Measurements from ENCODE around the gene IL20RB. TPM values are rescaled to one million over a fixed set of nuclear protein-coding genes. Genes with fewer than 3 reads are reported as not detected.
A peak's percentile ranks its signal among the peaks of the same experiment; 100 is the strongest.
"Not testable (repeated sequence)": the region's sequence is repeated elsewhere in the genome, so short reads cannot be mapped to it uniquely, and the experiment has no call there.

Gene IL20RB
- total and polyA plus RNA-seq, 2 of the 13 experiments (the other 11 are each of a cell fraction or from before 2014, with no cell fraction given): 0.22 to 0.32 TPM

DNA sequence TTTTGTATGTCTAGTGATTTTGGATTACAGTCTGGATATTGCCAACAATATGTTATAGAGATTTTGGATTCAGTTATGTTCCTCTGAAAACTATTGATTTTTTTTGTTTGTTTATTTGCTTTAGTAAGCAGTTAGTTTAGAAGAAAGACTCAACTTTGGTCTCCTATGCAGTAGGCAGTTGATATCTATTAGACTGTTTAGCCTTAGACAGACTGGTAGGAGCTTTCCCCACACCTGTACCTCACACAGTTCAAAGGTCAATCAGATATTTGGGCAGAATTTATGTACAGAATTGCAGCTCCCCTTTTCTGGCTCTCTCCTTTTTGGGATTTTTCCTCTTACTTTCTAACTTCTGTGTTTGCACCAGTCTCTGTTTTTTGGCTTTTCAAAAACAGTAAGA, 42.3 kb downstream of the IL20RB start:
- no TSS peak for BruUV-seq (replicated peaks)
- no peaks in the 10 kb centered on the region for H4K20me1 ChIP-seq (ENCODE audit: insufficient read depth, low read length)
- no peak overlapping the region for H3K4me3 ChIP-seq (replicated peaks in 1 of 3; ENCODE audit: insufficient read depth in 1 of 3, low read depth in 2 of 3, low read length in 3 of 3)
- CTCF ChIA-PET (ENCODE audit: low intra/inter-chr PET ratio, low total read pairs): no interaction called here
- no peak overlapping the region for H3K4me2 ChIP-seq (ENCODE audit: low read depth, low read length)
- no peak overlapping the region for H3K9ac ChIP-seq (ENCODE audit: insufficient read depth, low read depth, low read length)
- in situ Hi-C loops (cut with HindIII; ENCODE audit: extremely low pct_ligation_motif_present, low pct_unique_long_range_greater_than_20kb) (loop anchor here (25.0 kb wide), 1 partner anchor 613 kb away; no protein-coding TSS in a partner anchor), intact Hi-C loops (cut with micrococcal nuclease; ENCODE audit: unreplicated experiment) (no loop called here)
- no peaks in the 10 kb centered on the region for H3K36me3 ChIP-seq (replicated peaks in 1 of 2; ENCODE audit: control insufficient read depth in 1 of 2, insufficient read depth in 2 of 2, low read length in 2 of 2)
- H3K4me1 ChIP-seq (ENCODE audit: insufficient read depth, low read length): peaks cover 11% of the 10 kb centered on the region
- TF ChIP-seq FOXP1 (IDR thresholded peaks at IDR 0.05): no peak
- TF ChIP-seq FOXP1 (CRISPR knock-in tag; IDR thresholded peaks at IDR 0.05): peak; percentile 51; the same call in 1 of the 2 replicates
- peak; percentile 51; the same call in 1 of the 2 replicates for TF ChIP-seq ONECUT2 (CRISPR knock-in tag; IDR thresholded peaks at IDR 0.05)
- TF ChIP-seq HNF4A (CRISPR knock-in tag; IDR thresholded peaks at IDR 0.05): peak; percentile 16; the same call in 1 of the 2 replicates
- TF ChIP-seq ZNF788 (CRISPR knock-in tag; IDR thresholded peaks at IDR 0.05; ENCODE audit: borderline replicate concordance): no peak
- peak; percentile 20 to 44; a peak in 2 of 4 replicates for TF ChIP-seq MAFK (conservative IDR thresholded peaks at IDR 0.05 in 1 of 2, IDR thresholded peaks at IDR 0.05 in 1 of 2; ENCODE audit: low read length in 2 of 2)
- POLR2A ChIA-PET: interaction anchor here (1.0 to 1.3 kb wide), 2 partner anchors 138 to 248 kb away, joined by 3 read pairs; partner anchors contain the start of genes NCK1 and STAG1
- no peak overlapping the region for H3K27ac ChIP-seq (ENCODE audit: extremely low read length, insufficient read depth, low read length)
- DNase-seq (ENCODE audit: low spot score) (no peak), ATAC-seq (peak; percentile 47; the same call in 1 of the 3 replicates), FAIRE-seq (no peak)
- no peaks in the 10 kb centered on the region; a peak in 1 of 5 replicates for H3K27me3 ChIP-seq (ENCODE audit: control insufficient read depth in 1 of 2, insufficient read depth in 2 of 2, low read length in 2 of 2)
- H2AFZ ChIP-seq (ENCODE audit: low read length): no peak overlapping the region
- H3K9me3 ChIP-seq (ENCODE audit: low read length): no peaks in the 10 kb centered on the region
- H3K79me2 ChIP-seq (ENCODE audit: insufficient read depth, low read length): no peaks in the 10 kb centered on the region

DNA sequence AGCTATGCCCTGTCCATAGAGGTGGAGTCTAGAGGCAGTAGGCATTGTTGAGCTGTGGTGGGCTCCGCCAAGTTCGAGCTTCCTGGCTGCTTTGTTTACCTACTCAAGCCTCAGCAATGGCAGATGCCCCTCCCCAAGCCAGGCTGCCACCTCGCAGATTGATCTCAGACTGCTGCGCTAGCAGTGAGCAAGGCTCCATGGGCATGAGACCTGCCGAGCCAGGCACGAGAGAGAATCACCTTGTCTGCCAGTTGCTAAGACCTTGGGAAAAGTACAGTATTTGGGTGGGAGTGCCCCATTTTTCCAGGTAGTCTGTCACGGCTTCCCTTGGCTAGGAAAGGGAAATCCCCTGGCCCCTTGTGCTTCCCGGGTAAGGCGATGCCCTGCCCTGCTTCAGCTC, 49.6 kb downstream of the IL20RB start:
- H4K20me1 ChIP-seq (ENCODE audit: insufficient read depth, low read length); POLR2A ChIA-PET; H3K9me3 ChIP-seq (ENCODE audit: low read length); H3K4me3 ChIP-seq (replicated peaks in 1 of 3; ENCODE audit: insufficient read depth in 1 of 3, low read depth in 2 of 3, low read length in 3 of 3); H3K36me3 ChIP-seq (replicated peaks in 1 of 2; ENCODE audit: control insufficient read depth in 1 of 2, insufficient read depth in 2 of 2, low read length in 2 of 2); DNase-seq (ENCODE audit: low spot score); H3K4me2 ChIP-seq (ENCODE audit: low read depth, low read length); H2AFZ ChIP-seq (ENCODE audit: low read length); H3K79me2 ChIP-seq (ENCODE audit: insufficient read depth, low read length); BruUV-seq (replicated peaks); CTCF ChIA-PET (ENCODE audit: low intra/inter-chr PET ratio, low total read pairs); H3K27ac ChIP-seq (ENCODE audit: extremely low read length, insufficient read depth, low read length); ATAC-seq; FAIRE-seq; H3K4me1 ChIP-seq (ENCODE audit: insufficient read depth, low read length); H3K9ac ChIP-seq (ENCODE audit: insufficient read depth, low read depth, low read length); H3K27me3 ChIP-seq (ENCODE audit: control insufficient read depth in 1 of 2, insufficient read depth in 2 of 2, low read length in 2 of 2); intact Hi-C loops (cut with micrococcal nuclease; ENCODE audit: unreplicated experiment): not testable (repeated sequence)
- in situ Hi-C loops (cut with HindIII; ENCODE audit: extremely low pct_ligation_motif_present, low pct_unique_long_range_greater_than_20kb): loop anchor here (25.0 kb wide), 1 partner anchor 620 kb away; no protein-coding TSS in a partner anchor
- WGBS (ENCODE audit: low lambda C conversion rate): 87% methylated on average over 3 of the region's 9 CpGs

Measured in HepG2 (cell line).